Hematopoietic multipotent progenitor cell treated with erythropoietin and hydrocortisone succinate and interleukin-3 and kit ligand, for 4 days (in vitro differentiated cells): ENCODE measurements around the gene RNF141.

Experiments used
- DNase-seq: peaks from one replicate; pipeline ENCODE4 v3.0.0-alpha.2; 2015

Gene RNF141

GRCh38 chr11:10522276-10522675, 18.7 kb downstream of the RNF141 start:
- no peak for DNase-seq

- no peak for DNase-seq
These were observed 20.4 kb downstream of the RNF141 start for GRCh38 chr11:10520562-10520961.

GRCh38 chr11:10519630-10520029, 21.4 kb downstream of the RNF141 start:
- DNase-seq = no peak

- DNase-seq = no peak
These were observed 22.1 kb downstream of the RNF141 start for GRCh38 chr11:10518891-10519290.

GRCh38 chr11:10518123-10518522, 22.9 kb downstream of the RNF141 start:
- DNase-seq = no peak

GRCh38 chr11:10515418-10515817, 25.6 kb downstream of the RNF141 start:
- DNase-seq = no peak

GRCh38 chr11:10514709-10515108, 26.3 kb downstream of the RNF141 start:
- DNase-seq = no peak

- peak; percentile 71 for DNase-seq
These were observed 26.8 kb downstream of the RNF141 start for GRCh38 chr11:10514202-10514601.

- DNase-seq = no peak
These were observed 29.8 kb downstream of the RNF141 start for GRCh38 chr11:10511181-10511621.

- no peak for DNase-seq
These were observed 35.0 kb downstream of the RNF141 start for GRCh38 chr11:10506008-10506370.

- DNase-seq = no peak
These were observed 35.5 kb downstream of the RNF141 start for GRCh38 chr11:10505278-10506007.

GRCh38 chr11:10504490-10504889, 36.5 kb downstream of the RNF141 start:
- DNase-seq = no peak

- DNase-seq = peak; percentile 12
These were observed 37.1 kb downstream of the RNF141 start for GRCh38 chr11:10503777-10504480.

- peak; percentile 75 for DNase-seq
These were observed 37.8 kb downstream of the RNF141 start for GRCh38 chr11:10503221-10503620.

- DNase-seq = peak; percentile 37
These were observed 38.2 kb downstream of the RNF141 start for GRCh38 chr11:10502770-10503169.

GRCh38 chr11:10502065-10502680, 38.8 kb downstream of the RNF141 start:
- DNase-seq = no peak

GRCh38 chr11:10500757-10501684, 40.0 kb downstream of the RNF141 start:
- DNase-seq = no peak

GRCh38 chr11:10499874-10500601, 40.9 kb downstream of the RNF141 start:
- no peak for DNase-seq

- no peak for DNase-seq
These were observed 41.5 kb downstream of the RNF141 start for GRCh38 chr11:10499452-10499851.

- no peak for DNase-seq
These were observed 42.3 kb downstream of the RNF141 start for GRCh38 chr11:10498426-10499250.

- DNase-seq = no peak
These were observed 43.0 kb downstream of the RNF141 start for GRCh38 chr11:10498022-10498400.
